GM12801 (cell line): ENCODE measurements around the gene PLEKHA5.

Experiments used
- TF ChIP-seq, protein P1 (sequence below): IDR thresholded peaks from one replicate; pipeline ENCODE4 v1.5.1; 2011; ENCODE audit warnings: control low read depth; ENCODE audit not compliant: insufficient read length; ENCODE audit errors: extremely low read depth

Gene PLEKHA5

DNA sequence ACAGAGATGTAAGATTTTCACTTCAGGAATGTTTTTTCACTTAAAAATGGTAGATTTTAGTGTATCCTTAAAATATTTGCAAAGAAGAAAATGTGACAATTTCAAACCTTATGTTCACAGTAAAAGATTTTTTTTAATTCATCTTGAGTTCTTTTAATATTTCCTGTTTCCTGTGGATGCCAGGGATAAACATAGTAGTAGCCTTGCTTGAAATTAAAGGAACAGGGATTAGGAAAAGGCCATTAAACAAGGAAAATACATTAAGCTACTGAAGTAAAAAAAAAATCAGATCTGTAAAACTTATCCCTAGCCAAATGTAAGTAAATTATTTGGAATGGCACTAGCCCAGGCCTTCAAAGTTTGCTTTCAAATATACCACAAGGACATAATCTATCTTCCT, 171.7 kb downstream of the PLEKHA5 start:
- TF ChIP-seq, protein P1, sequence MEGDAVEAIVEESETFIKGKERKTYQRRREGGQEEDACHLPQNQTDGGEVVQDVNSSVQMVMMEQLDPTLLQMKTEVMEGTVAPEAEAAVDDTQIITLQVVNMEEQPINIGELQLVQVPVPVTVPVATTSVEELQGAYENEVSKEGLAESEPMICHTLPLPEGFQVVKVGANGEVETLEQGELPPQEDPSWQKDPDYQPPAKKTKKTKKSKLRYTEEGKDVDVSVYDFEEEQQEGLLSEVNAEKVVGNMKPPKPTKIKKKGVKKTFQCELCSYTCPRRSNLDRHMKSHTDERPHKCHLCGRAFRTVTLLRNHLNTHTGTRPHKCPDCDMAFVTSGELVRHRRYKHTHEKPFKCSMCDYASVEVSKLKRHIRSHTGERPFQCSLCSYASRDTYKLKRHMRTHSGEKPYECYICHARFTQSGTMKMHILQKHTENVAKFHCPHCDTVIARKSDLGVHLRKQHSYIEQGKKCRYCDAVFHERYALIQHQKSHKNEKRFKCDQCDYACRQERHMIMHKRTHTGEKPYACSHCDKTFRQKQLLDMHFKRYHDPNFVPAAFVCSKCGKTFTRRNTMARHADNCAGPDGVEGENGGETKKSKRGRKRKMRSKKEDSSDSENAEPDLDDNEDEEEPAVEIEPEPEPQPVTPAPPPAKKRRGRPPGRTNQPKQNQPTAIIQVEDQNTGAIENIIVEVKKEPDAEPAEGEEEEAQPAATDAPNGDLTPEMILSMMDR = no peak

DNA sequence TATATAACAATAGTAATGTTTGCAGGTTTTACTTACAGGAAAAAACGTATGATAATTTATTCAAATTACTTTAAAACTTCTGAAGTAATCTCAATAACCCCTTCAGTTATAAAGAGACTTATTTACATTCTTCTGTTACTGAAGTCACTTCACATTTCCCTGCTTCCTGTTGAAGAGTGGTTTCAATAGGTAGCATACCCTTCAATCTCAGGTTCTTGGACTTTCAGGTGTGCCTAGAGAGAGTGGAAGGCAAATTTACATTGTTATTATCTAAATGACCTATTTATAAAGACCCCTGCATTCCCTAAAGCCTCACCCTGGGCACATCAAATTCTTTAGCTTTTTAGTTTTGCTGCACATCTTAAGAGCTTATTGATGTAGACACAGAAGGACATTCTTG, 172.2 kb downstream of the PLEKHA5 start:
- TF ChIP-seq, protein P1 = no peak

DNA sequence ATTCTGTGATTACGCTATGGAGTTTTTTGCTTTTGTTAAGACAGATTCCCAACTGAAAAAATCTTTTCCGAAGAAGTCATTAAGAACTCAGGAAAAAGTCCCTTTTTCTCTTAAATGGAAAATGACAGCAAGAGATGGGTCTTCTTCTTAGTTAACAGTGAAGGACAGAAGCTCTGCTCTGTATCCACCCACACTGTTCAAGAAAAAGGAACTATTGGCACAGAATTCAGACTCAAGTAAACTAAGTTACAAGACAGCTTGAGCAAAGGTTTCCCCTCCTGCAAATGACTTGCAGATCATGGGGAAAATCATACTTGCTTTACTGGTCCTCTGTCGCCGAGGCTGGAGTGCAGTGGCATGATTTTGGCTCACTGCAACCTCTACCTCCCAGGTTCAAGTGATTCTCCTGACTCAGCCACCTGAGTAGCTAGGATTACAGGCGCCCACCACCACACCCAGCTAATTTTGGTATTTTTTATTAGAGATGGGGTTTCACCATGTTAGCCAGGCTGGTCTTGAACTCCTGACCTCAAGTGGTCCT, 172.6 kb downstream of the PLEKHA5 start:
- TF ChIP-seq, protein P1 = no peak

DNA sequence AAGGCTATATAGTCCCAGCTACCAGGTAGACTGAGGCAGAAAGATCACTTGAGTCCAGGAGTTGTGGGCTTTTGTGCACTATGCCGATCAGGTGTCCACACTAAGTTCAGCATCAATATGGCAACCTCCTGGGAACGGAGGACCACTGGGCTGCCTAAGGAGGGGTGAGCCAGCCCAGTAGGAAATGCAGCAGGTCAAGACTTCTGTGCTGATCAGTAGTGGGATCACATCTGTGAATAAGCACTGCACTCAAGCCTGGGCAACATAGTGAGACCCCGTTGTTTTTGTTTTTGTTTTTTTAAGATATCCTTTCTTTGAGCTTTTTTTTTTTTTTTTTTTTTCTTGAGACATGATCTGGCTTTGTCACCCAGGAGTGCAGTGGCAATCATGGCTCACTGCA, 174.0 kb downstream of the PLEKHA5 start:
- TF ChIP-seq, protein P1 = no peak

DNA sequence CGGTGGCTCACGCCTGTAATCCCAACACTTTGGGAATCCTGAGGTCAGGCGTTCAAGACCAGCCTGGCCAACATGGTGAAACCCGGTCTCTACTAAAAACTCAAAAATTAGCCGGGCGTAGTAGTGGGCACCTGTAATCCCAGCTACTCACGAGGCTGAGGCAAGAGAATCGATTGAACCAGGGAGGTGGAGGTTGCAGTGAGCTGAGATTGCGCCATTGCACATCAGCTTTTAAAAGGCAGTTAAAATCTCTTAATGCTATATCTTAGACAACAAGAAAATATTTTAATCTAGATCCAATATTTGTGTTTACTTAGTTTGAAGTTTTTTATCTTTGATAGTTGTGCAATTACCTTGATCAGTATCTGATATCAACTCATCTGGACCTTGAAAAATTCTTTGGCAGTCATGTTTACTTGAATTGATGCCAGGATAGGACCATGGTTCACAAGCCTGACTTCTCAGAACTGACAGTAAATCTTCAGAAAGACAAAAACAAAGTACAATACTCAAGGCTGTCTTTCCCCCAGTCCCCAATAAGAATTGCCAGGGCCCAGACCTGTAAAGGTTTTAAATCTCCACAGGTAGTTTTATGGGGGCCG, 174.7 kb downstream of the PLEKHA5 start:
- TF ChIP-seq, protein P1 = no peak

DNA sequence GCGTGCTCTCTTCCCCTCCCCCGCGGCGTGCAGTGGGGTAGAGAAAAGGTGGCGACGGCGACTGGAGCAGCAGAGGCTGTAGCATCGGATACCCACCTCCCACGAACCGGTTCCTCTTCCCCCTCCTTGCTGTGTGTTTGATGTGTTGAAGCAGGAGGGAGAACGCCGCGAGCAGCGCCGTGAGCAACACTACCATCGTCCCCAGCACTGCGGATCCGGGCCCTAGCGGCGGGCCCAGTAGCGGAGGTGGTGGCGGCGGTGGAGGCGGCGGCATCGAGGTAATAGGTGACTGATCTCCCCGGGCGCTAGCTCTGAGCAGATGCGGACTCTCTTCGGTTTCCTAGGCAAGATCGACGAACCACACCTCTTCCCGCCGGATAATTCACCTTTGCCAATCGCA, 176.8 kb downstream of the PLEKHA5 start:
- TF ChIP-seq, protein P1 = no peak

DNA sequence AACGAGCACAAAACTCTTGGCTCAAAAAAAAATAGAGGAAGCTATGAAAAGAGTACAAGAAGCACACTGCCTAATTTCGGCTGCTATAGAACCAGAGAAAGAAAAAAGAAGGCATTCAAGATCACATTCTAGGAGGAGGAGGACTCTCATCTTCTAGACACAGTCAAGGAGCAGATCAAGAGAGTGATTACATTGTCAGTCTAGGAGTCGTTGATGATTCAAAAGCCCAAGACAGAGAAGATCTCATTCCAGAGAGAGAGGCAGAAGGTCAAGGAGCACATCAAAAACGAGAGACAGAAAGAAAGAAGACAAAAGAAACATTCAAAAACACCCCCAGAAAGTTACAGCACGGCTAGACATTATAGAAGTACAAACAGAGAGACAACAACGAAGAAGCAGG, 177.9 kb downstream of the PLEKHA5 start:
- TF ChIP-seq, protein P1 = no peak
